Right lobe of liver (tissue), 4 donors: ENCODE data around the gene PPIC.

Experiments used
- CTCF ChIP-seq, 4 donors: fragments of 200-600 bp in 3 of 4; fragments of 450-650 bp in 1 of 4; IDR thresholded peaks; one replicate each; pipeline versions ENCODE4 v1.5.1 to v1.8.0; 2016 to 2022; ENCODE audit warnings: antibody characterized with exemption in 4 of 4, mild to moderate bottlenecking in 2 of 4
- POLR2A ChIP-seq: fragments of 450-650 bp; IDR thresholded peaks from one replicate; pipeline ENCODE4 v1.6.1; 2017; ENCODE audit warnings: antibody characterized with exemption, mild to moderate bottlenecking
- donor health status: DM: no; HTN: no; CAD: no.
- donor health status: DM: no; HTN: no; CAD: no.
- donor health status: DM: no; HTN: yes; CAD: no.

DNA sequence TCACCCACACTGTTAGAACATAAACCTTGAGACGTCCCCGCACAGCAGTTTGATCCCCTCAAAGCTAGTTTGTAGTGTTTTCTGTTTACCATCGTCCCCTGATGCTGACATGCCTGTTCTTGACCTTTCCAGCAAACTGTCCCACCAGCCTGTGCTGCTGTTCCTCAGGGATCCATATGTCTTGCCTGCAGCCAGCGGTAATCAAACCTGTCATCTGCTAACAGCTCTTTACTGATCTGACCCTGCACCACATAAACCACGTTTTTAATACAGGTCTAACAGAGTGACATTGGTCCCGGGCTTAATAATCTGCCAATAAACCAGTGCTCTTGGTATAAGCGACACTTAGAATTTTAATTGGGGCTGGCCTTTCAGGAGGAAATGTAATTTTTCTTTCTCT lies 34.7 kb downstream of the PPIC start:
- TF ChIP-seq POLR2A, result no peak
- no peak for TF ChIP-seq CTCF (IDR thresholded peaks at IDR 0.05)
